H1 (cell line): Measurements from ENCODE around the gene ZNF670.

Source experiments
- EZH2 ChIP-seq: fragments of 200-600 bp; sonication (generic); IDR thresholded peaks from 2 replicates; pipeline ENCODE4 v1.7.1; 2012; ENCODE audit warnings: low read depth, mild to moderate bottlenecking, moderate library complexity, low read length, inconsistent platforms; ENCODE audit not compliant: severe bottlenecking
- GTF2F1 ChIP-seq: IDR thresholded peaks from 2 replicates; pipeline ENCODE4 v1.6.1; 2012; ENCODE audit warnings: low read depth, low read length, improper control_type of control experiment, borderline replicate concordance
- TF ChIP-seq, protein P1 (sequence below), 3 experiments: IDR thresholded peaks; 1 replicate in 2 of 3; 2 replicates in 1 of 3; pipeline versions ENCODE4 v1.5.1 to v1.6.1; 2011; ENCODE audit warnings: low read length in 3 of 3, mild to moderate bottlenecking in 3 of 3, inconsistent platforms in 2 of 3, low read depth in 1 of 3, moderate library complexity in 1 of 3; ENCODE audit not compliant: insufficient read depth in 1 of 3; ENCODE audit errors: control extremely low read depth in 1 of 3

DNA sequence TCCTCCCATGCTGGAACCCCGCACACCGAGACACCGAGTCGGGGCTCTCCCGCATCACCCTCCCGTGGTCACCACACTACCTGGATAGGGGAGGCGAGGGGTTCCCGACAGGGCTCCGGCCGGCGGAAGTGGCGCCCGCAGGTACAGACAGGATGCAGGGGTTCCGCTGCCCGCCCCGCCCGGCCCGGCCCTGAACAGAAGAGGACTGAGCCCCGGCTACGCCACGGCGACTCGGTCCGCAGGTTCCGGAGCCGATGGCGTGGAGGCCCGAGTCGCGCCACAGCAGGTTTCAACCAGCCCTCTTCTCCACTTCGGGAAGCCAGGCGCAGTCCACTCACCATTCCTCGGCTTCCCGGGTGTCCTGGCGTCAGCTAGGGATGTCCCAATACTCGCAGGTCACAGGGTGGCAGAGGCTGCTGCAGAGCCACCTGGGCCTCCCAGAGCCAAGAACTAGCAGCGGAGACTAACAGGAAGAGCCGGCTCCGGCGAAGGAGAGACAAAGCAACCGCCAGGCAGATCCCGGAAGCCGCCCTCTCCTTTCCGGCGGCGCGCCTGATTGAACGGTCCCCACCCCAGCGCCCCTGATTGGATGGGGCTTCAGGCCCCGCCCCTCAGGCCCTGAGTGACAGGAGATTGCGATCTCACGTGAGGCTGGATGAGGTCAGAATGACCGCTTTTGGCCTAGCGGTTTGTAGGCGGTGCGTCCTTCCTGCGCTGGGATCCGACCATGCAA, 25.4 kb upstream of the ZNF670 start, which contains the start of gene ZNF669:
- TF ChIP-seq, protein P1, sequence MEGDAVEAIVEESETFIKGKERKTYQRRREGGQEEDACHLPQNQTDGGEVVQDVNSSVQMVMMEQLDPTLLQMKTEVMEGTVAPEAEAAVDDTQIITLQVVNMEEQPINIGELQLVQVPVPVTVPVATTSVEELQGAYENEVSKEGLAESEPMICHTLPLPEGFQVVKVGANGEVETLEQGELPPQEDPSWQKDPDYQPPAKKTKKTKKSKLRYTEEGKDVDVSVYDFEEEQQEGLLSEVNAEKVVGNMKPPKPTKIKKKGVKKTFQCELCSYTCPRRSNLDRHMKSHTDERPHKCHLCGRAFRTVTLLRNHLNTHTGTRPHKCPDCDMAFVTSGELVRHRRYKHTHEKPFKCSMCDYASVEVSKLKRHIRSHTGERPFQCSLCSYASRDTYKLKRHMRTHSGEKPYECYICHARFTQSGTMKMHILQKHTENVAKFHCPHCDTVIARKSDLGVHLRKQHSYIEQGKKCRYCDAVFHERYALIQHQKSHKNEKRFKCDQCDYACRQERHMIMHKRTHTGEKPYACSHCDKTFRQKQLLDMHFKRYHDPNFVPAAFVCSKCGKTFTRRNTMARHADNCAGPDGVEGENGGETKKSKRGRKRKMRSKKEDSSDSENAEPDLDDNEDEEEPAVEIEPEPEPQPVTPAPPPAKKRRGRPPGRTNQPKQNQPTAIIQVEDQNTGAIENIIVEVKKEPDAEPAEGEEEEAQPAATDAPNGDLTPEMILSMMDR (IDR thresholded peaks at IDR 0.05; ENCODE audit: control extremely low read depth in 1 of 3, insufficient read depth in 1 of 3, low read depth in 1 of 3, low read length in 3 of 3) = no peak
- TF ChIP-seq GTF2F1 = 0 out of 2 replicates have a peak, but pooled peaks have one; percentile 28
- no peak for TF ChIP-seq EZH2
